ENCODE results near the gene FBF1.

The FBF1 gene

DNA sequence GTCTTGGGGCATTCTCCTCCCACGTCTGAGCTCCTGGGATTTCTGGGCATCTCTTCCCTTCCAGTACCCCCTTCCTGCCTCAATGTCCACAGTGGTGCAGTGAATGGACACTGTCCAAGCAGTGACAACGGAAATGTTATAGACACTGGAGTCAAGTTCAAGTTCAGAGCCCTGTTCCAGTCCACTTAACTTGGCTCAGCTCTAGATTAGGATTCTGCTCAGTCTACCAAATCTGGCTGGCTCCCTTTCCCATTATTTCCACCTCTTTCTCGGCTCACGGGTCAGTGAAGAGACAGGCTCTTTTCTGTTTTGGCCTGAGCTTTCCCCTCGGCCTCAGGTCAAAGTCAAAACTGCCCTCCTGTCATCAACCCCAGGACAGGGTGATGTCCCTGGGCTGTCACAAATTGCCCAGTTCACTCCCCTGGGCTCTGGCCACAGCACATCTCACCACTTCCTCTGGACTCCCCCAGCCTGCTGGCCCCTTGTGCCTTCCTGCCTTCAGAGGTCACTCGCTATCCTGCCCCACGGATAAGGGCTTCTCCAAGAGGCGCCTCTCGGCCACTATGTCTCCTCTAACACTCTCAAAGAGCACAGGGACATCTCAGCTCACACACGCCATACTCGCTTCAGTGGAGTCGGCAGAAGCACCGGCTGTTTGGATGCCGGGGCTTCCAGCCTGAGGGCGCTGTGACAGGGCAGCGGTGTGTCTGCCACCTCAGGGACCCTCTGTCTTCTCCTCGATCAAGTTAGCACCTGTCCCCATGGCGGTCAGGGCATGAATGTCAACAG is 18.5 kb downstream of the FBF1 start:
- Histone ChIP-seq H3K9me2 (replicated peaks; ENCODE audit: low read depth, low read length) (no peaks in the 10 kb centered on the region), H2AFZ (ENCODE audit: low read length) (no peak overlapping the region), H4K20me1 (ENCODE audit: insufficient read depth, low read length, poor library complexity, severe bottlenecking) (no peaks in the 10 kb centered on the region), H3K4me3 (ENCODE audit: low read length, poor library complexity, severe bottlenecking) (no peak overlapping the region), H3K27me3 (ENCODE audit: insufficient read depth, low read length, poor library complexity, severe bottlenecking) (no peaks in the 10 kb centered on the region), H3K4me1 (ENCODE audit: insufficient read depth, low read length, poor library complexity, severe bottlenecking) (peaks cover 8% of the 10 kb centered on the region), H3K79me2 (ENCODE audit: insufficient read depth, low read length) (no peaks in the 10 kb centered on the region), H3K4me2 (ENCODE audit: low read depth, low read length, poor library complexity, severe bottlenecking) (no peak overlapping the region), H3F3A (ENCODE audit: low read depth) (no peaks in the 10 kb centered on the region), H3K9me3 (ENCODE audit: insufficient read depth, low read depth, low read length) (no peaks in the 10 kb centered on the region), H3K36me3 (ENCODE audit: insufficient read depth, low read length) (no peaks in the 10 kb centered on the region), H3K9ac (ENCODE audit: low read depth, low read length, poor library complexity, severe bottlenecking) (no peak overlapping the region)
- TF ChIP-seq, protein P1, sequence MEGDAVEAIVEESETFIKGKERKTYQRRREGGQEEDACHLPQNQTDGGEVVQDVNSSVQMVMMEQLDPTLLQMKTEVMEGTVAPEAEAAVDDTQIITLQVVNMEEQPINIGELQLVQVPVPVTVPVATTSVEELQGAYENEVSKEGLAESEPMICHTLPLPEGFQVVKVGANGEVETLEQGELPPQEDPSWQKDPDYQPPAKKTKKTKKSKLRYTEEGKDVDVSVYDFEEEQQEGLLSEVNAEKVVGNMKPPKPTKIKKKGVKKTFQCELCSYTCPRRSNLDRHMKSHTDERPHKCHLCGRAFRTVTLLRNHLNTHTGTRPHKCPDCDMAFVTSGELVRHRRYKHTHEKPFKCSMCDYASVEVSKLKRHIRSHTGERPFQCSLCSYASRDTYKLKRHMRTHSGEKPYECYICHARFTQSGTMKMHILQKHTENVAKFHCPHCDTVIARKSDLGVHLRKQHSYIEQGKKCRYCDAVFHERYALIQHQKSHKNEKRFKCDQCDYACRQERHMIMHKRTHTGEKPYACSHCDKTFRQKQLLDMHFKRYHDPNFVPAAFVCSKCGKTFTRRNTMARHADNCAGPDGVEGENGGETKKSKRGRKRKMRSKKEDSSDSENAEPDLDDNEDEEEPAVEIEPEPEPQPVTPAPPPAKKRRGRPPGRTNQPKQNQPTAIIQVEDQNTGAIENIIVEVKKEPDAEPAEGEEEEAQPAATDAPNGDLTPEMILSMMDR (conservative IDR thresholded peaks at IDR 0.05; ENCODE audit: low read length), result no peak
- TF ChIP-seq EZH2phosphoT487 (IDR thresholded peaks at IDR 0.05; ENCODE audit: borderline replicate concordance), result no peak

DNA sequence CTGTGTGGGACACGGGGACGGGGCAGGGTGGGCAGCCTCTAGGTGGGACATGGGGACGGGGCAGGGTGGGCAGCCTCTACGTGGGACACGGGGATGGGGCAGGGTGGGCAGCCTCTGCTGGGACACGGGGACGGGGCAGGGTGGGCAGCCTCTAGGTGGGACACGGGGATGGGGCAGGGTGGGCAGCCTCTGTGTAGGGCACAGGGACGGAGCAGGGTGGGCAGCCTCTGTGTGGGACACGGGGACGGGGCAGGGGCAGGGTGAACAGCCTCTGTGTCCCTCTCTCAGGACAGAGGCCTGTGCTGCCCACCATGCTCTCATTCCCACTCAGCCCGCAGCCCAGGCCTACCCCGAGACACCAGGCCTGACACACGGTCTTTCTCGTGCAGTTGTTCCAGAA is 19.2 kb downstream of the FBF1 start:
- H3K9me2 ChIP-seq (replicated peaks; ENCODE audit: low read depth, low read length), result no peaks in the 10 kb centered on the region
- no peaks in the 10 kb centered on the region for H3K27me3 ChIP-seq (ENCODE audit: insufficient read depth, low read length, poor library complexity, severe bottlenecking)
- peaks cover 14% of the 10 kb centered on the region for H3K4me1 ChIP-seq (ENCODE audit: insufficient read depth, low read length, poor library complexity, severe bottlenecking)
- no peaks in the 10 kb centered on the region for H3F3A ChIP-seq (ENCODE audit: low read depth)
- no peak overlapping the region for H3K4me2 ChIP-seq (ENCODE audit: low read depth, low read length, poor library complexity, severe bottlenecking)
- H3K36me3 ChIP-seq (ENCODE audit: insufficient read depth, low read length), result no peaks in the 10 kb centered on the region
- no peak overlapping the region for H2AFZ ChIP-seq (ENCODE audit: low read length)
- no peak for TF ChIP-seq EZH2phosphoT487 (IDR thresholded peaks at IDR 0.05; ENCODE audit: borderline replicate concordance)
- H3K9ac ChIP-seq (ENCODE audit: low read depth, low read length, poor library complexity, severe bottlenecking), result no peak overlapping the region
- no peaks in the 10 kb centered on the region for H3K79me2 ChIP-seq (ENCODE audit: insufficient read depth, low read length)
- no peak overlapping the region for H3K4me3 ChIP-seq (ENCODE audit: low read length, poor library complexity, severe bottlenecking)
- no peaks in the 10 kb centered on the region for H4K20me1 ChIP-seq (ENCODE audit: insufficient read depth, low read length, poor library complexity, severe bottlenecking)
- no peaks in the 10 kb centered on the region for H3K9me3 ChIP-seq (ENCODE audit: insufficient read depth, low read depth, low read length)

DNA sequence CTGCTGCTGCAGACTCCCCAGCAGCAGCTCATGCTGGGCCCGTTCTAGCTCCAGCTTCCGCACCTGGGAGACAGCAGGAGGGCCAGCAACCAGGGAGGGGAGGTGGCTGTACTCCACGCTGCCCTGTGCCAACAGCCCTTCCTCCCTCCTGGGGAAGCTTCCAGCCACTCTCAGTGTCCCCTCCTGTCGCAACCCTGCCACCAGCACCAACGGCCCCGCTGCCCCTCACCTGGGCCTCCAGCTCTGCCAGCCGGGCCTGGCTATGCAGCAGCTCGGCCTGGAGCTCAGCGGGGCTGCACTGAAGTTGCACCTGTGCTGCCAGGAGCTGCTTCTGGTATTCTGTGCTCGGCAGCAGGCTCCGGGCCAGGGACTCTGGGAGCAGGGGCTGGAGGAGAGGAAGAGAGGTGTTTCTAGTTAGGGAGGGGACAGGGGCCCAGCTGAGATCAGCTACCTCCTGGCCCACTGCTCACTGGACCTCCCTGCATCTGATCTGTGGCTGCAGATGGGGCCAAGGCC is 20.7 kb downstream of the FBF1 start:
- no peak overlapping the region for H3K4me2 ChIP-seq (ENCODE audit: low read depth, low read length, poor library complexity, severe bottlenecking)
- H3F3A ChIP-seq (ENCODE audit: low read depth), result no peaks in the 10 kb centered on the region
- H3K4me1 ChIP-seq (ENCODE audit: insufficient read depth, low read length, poor library complexity, severe bottlenecking), result peaks cover 14% of the 10 kb centered on the region
- H3K36me3 ChIP-seq (ENCODE audit: insufficient read depth, low read length), result no peaks in the 10 kb centered on the region
- TF ChIP-seq EZH2phosphoT487 (IDR thresholded peaks at IDR 0.05; ENCODE audit: borderline replicate concordance), result no peak
- H4K20me1 ChIP-seq (ENCODE audit: insufficient read depth, low read length, poor library complexity, severe bottlenecking), result no peaks in the 10 kb centered on the region
- no peak overlapping the region for H3K4me3 ChIP-seq (ENCODE audit: low read length, poor library complexity, severe bottlenecking)
- H3K9me3 ChIP-seq (ENCODE audit: insufficient read depth, low read depth, low read length), result no peaks in the 10 kb centered on the region
- no peaks in the 10 kb centered on the region for H3K9me2 ChIP-seq (replicated peaks; ENCODE audit: low read depth, low read length)
- no peak overlapping the region for H2AFZ ChIP-seq (ENCODE audit: low read length)
- no peaks in the 10 kb centered on the region for H3K79me2 ChIP-seq (ENCODE audit: insufficient read depth, low read length)
- no peak overlapping the region for H3K9ac ChIP-seq (ENCODE audit: low read depth, low read length, poor library complexity, severe bottlenecking)
- no peaks in the 10 kb centered on the region for H3K27me3 ChIP-seq (ENCODE audit: insufficient read depth, low read length, poor library complexity, severe bottlenecking)

DNA sequence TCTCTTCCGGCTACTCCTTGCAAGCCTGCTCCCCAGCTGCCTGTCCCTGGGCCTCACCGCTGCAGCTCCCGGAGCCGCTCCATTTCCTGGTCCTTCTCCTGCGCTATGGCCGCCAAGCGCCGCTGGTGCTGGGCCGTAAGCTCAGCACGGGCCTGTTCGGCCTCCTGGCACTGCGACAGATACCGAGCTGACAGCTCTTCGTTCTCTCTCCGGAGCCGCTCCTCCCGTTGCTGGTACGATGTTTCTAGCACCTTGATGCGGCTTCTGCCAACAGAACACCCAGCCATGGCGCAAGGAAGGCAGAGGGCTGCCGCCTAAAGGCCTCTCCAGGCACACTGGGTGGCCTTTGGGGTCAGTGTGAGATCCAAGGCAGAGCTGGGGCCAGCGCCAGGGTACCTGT is 21.2 kb downstream of the FBF1 start:
- TF ChIP-seq, protein P1 (conservative IDR thresholded peaks at IDR 0.05; ENCODE audit: low read length), result no peak
- no peak for TF ChIP-seq EZH2phosphoT487 (IDR thresholded peaks at IDR 0.05; ENCODE audit: borderline replicate concordance)
- H3K27me3 ChIP-seq (ENCODE audit: insufficient read depth, low read length, poor library complexity, severe bottlenecking), result no peaks in the 10 kb centered on the region
- no peak overlapping the region for H3K4me3 ChIP-seq (ENCODE audit: low read length, poor library complexity, severe bottlenecking)
- no peaks in the 10 kb centered on the region for H3F3A ChIP-seq (ENCODE audit: low read depth)
- H3K79me2 ChIP-seq (ENCODE audit: insufficient read depth, low read length), result no peaks in the 10 kb centered on the region
- no peak overlapping the region for H3K9ac ChIP-seq (ENCODE audit: low read depth, low read length, poor library complexity, severe bottlenecking)
- no peaks in the 10 kb centered on the region for H3K9me2 ChIP-seq (replicated peaks; ENCODE audit: low read depth, low read length)
- H3K4me2 ChIP-seq (ENCODE audit: low read depth, low read length, poor library complexity, severe bottlenecking), result no peak overlapping the region
- no peak overlapping the region for H2AFZ ChIP-seq (ENCODE audit: low read length)
- H3K9me3 ChIP-seq (ENCODE audit: insufficient read depth, low read depth, low read length), result no peaks in the 10 kb centered on the region
- no peaks in the 10 kb centered on the region for H3K36me3 ChIP-seq (ENCODE audit: insufficient read depth, low read length)
- H4K20me1 ChIP-seq (ENCODE audit: insufficient read depth, low read length, poor library complexity, severe bottlenecking), result no peaks in the 10 kb centered on the region
- peaks cover 14% of the 10 kb centered on the region for H3K4me1 ChIP-seq (ENCODE audit: insufficient read depth, low read length, poor library complexity, severe bottlenecking)
